ENCODE data around the gene CARNS1.
A peak's percentile ranks its signal among the peaks of the same experiment; 100 is the strongest.

CARNS1 gene

DNA sequence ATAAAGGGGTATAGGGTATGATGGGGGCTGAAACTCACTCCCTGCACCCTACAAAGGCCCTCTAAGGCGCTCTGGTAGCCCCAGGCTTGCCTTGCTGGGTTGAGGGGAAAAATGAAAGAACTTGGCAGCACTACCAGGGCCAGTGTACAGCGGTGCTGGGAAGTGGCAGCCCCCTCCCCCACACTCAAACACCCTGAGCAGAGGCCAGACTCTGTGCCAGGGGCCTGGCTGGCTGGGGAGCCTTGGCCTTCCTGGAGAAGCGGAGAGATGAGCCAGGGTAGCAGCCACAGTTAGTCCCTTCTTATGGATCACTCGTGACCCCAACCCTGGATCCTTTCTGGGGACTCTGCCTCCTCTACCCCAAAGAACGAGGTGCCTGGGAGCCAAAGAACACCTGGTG lies 50.9 kb downstream of the CARNS1 start:
- peak overlapping the region; percentile 97 for H3K27ac ChIP-seq
- TF ChIP-seq, protein P1, sequence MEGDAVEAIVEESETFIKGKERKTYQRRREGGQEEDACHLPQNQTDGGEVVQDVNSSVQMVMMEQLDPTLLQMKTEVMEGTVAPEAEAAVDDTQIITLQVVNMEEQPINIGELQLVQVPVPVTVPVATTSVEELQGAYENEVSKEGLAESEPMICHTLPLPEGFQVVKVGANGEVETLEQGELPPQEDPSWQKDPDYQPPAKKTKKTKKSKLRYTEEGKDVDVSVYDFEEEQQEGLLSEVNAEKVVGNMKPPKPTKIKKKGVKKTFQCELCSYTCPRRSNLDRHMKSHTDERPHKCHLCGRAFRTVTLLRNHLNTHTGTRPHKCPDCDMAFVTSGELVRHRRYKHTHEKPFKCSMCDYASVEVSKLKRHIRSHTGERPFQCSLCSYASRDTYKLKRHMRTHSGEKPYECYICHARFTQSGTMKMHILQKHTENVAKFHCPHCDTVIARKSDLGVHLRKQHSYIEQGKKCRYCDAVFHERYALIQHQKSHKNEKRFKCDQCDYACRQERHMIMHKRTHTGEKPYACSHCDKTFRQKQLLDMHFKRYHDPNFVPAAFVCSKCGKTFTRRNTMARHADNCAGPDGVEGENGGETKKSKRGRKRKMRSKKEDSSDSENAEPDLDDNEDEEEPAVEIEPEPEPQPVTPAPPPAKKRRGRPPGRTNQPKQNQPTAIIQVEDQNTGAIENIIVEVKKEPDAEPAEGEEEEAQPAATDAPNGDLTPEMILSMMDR (conservative IDR thresholded peaks at IDR 0.05) = no peak
- no peak for TF ChIP-seq ZFX (IDR thresholded peaks at IDR 0.05)

DNA sequence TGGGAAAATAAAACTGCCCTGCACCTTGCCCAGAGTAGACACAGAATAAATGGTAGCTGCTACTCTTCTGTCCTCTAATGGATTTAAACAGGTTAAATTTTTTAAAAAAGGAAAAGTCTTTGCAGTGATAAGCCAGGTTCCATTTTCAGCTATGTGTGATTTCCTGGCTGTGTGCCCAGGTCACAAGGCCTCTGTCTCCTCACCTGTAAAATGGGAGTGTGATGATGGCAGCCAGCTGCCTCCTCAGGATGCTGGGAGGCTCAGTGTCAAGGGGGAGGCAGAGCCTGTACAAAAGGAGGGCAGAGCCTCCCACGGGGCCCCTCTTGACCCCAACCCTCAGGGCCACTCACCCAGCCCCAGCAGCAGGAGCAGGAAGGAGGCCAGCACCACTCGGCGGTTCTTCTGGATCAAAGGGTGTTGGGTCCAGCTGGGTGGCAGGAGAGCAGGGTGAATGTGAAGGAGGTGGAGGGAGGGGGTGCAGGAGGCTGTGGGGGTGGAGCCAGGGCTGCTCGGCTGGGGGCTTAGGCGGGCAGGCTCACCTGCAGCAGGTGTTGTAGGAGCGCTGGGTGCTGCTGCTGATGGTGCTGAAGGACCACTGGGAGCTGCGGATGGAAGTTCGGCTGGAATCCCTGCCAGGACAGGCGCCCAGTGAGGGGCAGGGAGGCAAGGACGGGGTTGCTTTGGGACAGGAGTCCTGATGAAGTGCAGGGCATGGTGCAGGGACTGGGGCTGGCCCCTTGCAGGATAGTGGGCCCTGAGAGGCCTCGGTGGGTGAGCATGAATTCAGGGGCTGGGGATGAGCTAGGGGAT lies 51.7 kb downstream of the CARNS1 start:
- peak overlapping the region; percentile 97 for H3K27ac ChIP-seq
- TF ChIP-seq, protein P1 (conservative IDR thresholded peaks at IDR 0.05) = no peak
- no peak for TF ChIP-seq ZFX (IDR thresholded peaks at IDR 0.05)

DNA sequence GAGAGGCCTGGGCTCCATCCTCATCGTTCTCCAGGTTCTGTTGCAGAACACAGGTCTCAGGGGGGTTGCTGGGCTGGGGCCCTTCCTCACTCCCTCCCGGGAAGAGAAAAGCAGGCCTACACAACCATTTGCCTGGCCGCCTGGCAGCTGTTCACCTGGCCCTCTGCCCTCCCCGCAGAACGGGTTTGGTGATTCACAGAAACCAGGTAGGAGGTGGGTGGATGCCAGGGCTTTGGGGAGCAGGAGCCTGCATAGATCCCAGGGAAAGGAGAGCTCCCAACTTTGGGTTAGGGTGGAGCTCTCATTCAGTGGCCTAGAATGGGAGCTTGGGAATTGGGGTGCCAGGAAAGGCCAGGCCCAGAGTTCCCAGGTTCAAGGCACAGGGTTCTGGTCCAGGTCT lies 52.6 kb downstream of the CARNS1 start:
- no peak for TF ChIP-seq ZFX (IDR thresholded peaks at IDR 0.05)
- TF ChIP-seq, protein P1 (conservative IDR thresholded peaks at IDR 0.05) = no peak
- peak overlapping the region; percentile 97 for H3K27ac ChIP-seq

DNA sequence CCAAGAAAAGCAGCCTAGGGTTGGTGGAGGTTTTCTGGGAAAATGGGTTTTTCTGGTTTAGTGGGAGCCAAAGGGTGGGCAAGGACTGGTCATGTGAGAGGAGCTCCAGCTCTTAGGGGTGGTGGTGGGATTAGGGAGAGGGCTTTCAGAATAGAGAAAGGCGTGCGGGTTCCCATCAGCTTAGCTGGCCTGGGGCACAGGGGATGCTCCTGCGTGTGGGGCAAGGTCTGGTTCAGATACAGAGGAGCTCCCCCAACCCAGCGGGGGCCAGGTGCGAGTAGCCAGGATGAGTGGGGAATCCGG lies 52.9 kb downstream of the CARNS1 start:
- TF ChIP-seq, protein P1 (conservative IDR thresholded peaks at IDR 0.05) = no peak
- no peak for TF ChIP-seq ZFX (IDR thresholded peaks at IDR 0.05)
- peak overlapping the region; percentile 97 for H3K27ac ChIP-seq

DNA sequence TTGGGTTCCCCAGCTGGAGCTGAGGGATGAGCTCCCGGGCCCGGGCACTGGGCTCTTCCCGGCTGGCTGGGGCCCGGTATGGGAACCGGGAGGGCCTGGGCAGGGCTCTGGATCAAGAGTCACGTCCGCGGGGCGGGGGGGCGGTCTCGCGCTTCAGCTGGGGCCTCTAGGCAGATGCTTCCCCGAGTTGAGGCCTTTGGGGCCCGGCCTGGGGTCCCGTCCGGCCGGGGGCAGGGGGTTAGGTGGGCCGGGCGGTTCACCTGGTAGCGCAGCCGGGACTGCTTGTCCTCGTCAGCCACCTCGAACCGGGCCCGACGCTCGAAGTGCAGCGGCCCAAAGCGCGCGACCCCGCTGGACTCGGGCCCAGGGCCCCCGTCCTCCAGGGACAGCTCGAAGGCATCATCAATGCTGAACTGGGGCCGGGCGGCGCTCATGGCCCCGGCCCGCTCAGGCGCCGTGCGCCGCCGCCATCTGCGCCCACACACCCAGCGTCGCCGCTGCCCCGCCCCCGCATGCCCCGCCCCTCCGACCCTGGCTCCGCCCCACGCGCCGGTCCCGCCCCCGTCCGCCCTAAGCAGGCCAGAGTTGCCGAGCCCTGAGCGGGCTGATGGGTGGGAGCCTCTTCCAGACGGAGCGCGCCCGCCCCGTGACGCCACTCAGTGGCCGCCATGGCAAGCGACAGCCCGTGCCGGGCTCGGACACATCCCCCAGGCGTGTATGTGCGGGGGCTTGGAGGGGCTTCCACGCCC lies 53.5 kb downstream of the CARNS1 start, which contains the start of gene TMEM134:
TMEM134 (minus strand) TSS at position 493 of the 749 bp plus-strand sequence; CDS start at position 434, 59 bp downstream.
- peak; percentile 81 for TF ChIP-seq ZFX (IDR thresholded peaks at IDR 0.05)
- TF ChIP-seq, protein P1 (conservative IDR thresholded peaks at IDR 0.05) = no peak; the same call in 1 of the 2 replicates
- H3K27ac ChIP-seq = peak within 1 kb of the TSS; percentile 97

DNA sequence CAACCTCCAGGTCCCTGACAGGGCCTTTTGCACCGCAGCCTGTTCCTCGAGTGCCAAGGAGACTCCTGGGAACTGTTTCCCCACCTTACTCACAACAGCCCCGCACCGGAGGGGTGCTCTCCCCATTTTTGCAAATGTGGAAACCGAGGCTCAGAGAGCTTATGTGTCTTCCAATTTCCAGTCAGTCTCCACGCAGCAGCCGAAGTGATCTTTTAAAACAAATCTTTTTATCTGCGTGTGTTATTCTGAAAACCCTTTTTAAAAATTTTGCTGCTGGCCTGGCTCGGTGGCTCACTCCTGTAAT lies 54.0 kb downstream of the CARNS1 start:
- H3K27ac ChIP-seq = peak overlapping the region; percentile 97
- no peak for TF ChIP-seq ZFX (IDR thresholded peaks at IDR 0.05)
- TF ChIP-seq, protein P1 (conservative IDR thresholded peaks at IDR 0.05) = no peak

DNA sequence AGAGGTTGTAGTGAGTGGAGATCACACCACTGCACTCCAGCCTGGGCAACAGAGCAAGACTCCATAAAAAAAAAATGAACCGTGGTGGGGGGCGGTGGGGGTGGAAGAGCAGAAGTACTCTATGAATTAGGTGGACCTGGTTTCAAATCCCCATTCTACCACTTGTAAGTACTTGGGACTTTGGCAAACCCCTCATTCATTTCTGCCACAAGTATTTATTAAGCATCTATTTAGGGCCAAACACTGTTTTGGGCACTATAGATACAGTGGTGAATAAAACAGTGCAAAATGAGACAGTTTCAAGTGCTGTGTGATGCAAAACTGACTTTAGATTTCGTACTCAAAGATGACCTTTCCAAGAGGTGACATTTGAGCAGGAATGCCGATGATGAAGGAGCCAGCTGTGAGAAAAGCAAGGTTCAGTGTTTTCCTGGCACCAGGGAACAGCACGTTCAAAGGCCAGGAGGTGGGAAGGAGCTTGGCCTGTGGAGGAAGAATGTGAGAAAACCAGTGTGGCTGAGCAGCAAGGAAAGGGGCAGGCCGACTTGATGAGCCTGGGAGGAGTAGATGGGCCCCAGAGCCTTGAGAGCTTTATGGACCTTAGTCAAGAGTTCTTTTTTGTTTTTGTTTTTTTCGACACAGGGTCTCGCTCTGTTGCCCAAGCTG lies 55.0 kb downstream of the CARNS1 start:
- no peak for TF ChIP-seq ZFX (IDR thresholded peaks at IDR 0.05)
- TF ChIP-seq, protein P1 (conservative IDR thresholded peaks at IDR 0.05) = no peak
- no peak overlapping the region for H3K27ac ChIP-seq
